LNCaP clone FGC (cell line): Measurements from ENCODE around the gene METTL17.

Experiments used
- DNase-seq: peaks from one replicate; pipeline ENCODE4 v3.0.0-alpha.2; 2011; ENCODE audit warnings: low read depth
- H3K4me3 ChIP-seq: 2 replicates; pipeline ENCODE4 v1.5.1; 2011; ENCODE audit warnings: mild to moderate bottlenecking, low read depth, low read length, control low read depth
- CTCF ChIP-seq: IDR thresholded peaks from 2 replicates; pipeline ENCODE4 v1.5.1; 2012; ENCODE audit warnings: mild to moderate bottlenecking; ENCODE audit not compliant: control insufficient read depth, insufficient read depth; ENCODE audit errors: extremely low read depth

Gene METTL17

GRCh38 chr14:21025371-21026273 lies 35.8 kb downstream of the METTL17 start:
- DNase-seq: no peak
- peak overlapping the region; percentile 84 for H3K4me3 ChIP-seq
- no peak for TF ChIP-seq CTCF

GRCh38 chr14:21026274-21026987 lies 36.7 kb downstream of the METTL17 start:
- no peak for TF ChIP-seq CTCF
- no peak for DNase-seq
- no peak overlapping the region for H3K4me3 ChIP-seq

DNA sequence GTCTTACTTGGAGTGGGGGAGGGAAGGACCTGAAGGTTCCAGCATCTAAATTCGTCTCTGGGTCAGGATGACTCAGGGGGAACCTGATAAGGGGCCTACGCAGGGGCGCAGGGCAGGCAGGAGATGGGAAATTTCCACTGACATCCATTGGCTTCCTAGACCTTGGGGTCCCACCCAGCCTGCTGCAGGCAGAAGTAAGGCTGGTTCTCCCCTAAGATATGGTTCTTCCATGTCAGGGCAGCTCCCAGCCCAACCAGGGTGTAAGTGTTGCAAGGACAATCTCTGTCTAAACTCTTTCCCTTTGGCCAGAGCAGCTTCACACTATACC lies 37.2 kb downstream of the METTL17 start:
- DNase-seq: no peak
- no peak for TF ChIP-seq CTCF
- no peak overlapping the region for H3K4me3 ChIP-seq

DNA sequence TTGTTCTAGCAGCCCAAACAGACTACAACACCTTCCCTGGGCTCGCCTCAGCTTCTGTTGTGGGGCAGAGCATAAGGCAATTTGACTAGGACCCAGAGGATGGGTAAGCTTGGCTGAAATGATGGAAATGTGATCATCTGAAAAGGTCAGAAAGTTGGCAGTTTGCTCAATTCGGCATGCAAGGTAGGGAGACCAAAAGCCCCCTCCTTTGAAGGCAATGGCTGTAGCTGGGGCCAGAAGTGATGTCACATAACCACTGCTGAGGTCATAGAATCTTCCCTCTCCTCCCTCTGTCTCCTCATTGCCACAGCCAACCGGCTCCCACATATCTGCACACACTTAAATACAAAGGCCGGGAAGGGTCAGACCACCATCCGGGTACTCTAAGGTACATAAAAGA lies 40.1 kb downstream of the METTL17 start, which contains the start of gene TPPP2:
Gene TPPP2, plus strand, starts transcription at position 301 of the 400 bp plus-strand sequence. CDS start 365 bp downstream, outside the sequence.
- TF ChIP-seq CTCF: no peak
- no peak for DNase-seq
- no peak within 1 kb of the TSS for H3K4me3 ChIP-seq

GRCh38 chr14:21030531-21030930 lies 40.8 kb downstream of the METTL17 start:
- H3K4me3 ChIP-seq: no peak overlapping the region
- DNase-seq: no peak
- no peak for TF ChIP-seq CTCF

DNA sequence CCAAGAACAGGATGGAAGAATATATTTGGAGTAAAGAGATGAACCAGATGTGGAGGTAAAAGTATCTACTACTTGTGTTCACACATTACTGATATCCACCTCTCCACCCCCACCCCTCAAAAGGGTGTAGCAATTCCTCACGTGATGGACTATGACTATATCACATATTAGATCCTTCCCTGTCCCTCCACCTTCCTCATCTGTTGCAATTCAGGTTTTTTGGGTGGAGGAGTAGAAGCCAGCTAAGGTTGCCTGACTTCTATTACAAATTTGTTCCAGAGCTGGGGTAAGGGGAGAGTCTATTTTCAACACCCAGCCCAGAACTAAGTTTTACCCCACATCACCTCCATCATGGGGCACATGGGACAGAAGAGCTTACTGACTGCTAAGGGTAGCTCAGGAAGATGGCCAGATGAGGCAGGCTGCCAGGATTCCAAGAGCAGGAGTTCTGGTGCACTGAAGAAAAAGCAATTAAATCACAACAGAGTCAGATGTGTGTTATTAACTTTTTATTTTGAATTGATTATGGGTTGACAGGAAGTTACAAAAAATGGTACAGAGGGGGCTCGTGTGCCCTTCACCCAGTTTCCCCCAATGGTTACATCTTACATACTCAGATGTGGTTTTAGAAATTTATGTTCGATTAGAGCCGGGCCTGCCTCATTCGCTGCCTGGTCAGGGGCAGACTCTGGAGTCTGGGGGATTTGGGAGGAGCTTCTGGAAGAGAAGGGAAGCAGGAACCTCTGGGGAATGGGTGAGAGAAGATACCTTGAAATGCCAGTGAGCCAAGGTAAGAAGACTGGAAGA lies 42.7 kb downstream of the METTL17 start:
- H3K4me3 ChIP-seq: no peak overlapping the region
- no peak for DNase-seq
- TF ChIP-seq CTCF: no peak
